ENCODE results near the gene FAM168B. TPM values are rescaled to one million over a fixed set of nuclear protein-coding genes. Genes with fewer than 3 reads are reported as not detected.

Gene FAM168B
- polyA plus RNA-seq, 2 of the 4 experiments (the other 2 are of a cell fraction), result 83.2 to 86.8 TPM

DNA sequence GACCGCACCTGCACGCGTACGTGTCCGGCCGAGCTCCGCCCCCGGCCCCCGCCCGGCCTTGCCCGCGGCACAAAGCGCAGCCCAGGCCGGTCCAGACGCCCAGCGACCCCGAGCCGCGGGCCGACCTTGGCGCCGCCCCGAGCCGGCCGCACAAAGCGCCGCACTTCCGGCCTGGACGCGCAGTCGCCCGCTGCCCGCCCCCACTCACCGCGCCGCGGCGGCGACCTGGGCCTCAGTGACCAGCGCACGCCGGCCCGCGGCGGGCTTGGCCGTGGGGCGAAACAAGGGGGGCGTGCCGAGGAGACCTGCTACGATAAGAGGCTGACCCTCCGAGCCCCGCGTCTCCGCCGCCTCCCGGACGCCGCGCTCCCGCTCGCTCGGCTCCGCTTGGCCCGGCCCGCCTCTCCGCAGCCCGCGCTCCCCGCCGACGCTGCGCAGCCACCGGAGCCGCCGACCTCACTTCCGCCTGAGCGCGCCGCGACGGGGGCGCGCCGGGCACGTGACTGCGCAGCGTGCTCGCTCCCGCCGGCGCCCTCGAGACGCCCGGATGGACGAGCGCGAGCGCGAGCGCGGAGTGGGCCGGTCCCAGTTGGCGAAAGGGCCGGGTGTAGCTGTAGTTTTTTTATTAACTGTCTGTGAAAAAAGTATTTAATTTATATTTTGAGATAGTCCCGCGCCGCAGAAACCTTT lies at the start of gene FAM168B (continued):
- TF ChIP-seq, protein P1, sequence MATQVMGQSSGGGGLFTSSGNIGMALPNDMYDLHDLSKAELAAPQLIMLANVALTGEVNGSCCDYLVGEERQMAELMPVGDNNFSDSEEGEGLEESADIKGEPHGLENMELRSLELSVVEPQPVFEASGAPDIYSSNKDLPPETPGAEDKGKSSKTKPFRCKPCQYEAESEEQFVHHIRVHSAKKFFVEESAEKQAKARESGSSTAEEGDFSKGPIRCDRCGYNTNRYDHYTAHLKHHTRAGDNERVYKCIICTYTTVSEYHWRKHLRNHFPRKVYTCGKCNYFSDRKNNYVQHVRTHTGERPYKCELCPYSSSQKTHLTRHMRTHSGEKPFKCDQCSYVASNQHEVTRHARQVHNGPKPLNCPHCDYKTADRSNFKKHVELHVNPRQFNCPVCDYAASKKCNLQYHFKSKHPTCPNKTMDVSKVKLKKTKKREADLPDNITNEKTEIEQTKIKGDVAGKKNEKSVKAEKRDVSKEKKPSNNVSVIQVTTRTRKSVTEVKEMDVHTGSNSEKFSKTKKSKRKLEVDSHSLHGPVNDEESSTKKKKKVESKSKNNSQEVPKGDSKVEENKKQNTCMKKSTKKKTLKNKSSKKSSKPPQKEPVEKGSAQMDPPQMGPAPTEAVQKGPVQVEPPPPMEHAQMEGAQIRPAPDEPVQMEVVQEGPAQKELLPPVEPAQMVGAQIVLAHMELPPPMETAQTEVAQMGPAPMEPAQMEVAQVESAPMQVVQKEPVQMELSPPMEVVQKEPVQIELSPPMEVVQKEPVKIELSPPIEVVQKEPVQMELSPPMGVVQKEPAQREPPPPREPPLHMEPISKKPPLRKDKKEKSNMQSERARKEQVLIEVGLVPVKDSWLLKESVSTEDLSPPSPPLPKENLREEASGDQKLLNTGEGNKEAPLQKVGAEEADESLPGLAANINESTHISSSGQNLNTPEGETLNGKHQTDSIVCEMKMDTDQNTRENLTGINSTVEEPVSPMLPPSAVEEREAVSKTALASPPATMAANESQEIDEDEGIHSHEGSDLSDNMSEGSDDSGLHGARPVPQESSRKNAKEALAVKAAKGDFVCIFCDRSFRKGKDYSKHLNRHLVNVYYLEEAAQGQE (IDR thresholded peaks at IDR 0.05), result no peak

DNA sequence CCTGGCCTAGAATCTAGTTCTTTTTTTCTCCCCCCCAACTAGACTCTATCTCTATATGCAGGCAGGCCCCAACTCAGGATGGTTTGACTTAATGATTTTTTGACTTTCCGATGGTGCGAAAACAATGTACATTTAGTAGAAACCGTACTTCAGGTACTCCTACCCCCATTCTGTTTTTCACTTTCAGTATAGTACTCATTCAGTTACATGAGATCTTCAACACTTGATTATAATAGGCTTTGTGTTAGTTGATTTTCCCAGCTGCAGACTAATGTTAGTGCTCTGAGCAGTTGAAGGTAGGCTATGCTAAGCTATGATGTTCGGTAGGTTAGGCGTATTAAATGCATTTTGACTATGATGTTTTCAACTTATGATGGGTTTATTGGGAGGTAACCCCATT lies 49.6 kb upstream of the FAM168B start:
- WGBS (ENCODE audit: missing lambda C conversion rate), result 93% methylated on average over 5 of the region's 5 CpGs
- ATAC-seq (no peak), FAIRE-seq (no peak), DNase-seq (ENCODE audit: low read depth in 1 of 2, low spot score in 1 of 2) (no peak)
- Histone ChIP-seq H3K27ac (no peak overlapping the region), H3K4me1 (no peaks in the 10 kb centered on the region), H3K9me3 (no peaks in the 10 kb centered on the region), H3K4me3 (no peak overlapping the region), H3K4me2 (no peak overlapping the region)
- CTCF ChIA-PET, result interaction anchor here (1.0 kb wide), 1 partner anchor 9 kb away, joined by 3 read pairs; no protein-coding TSS in a partner anchor
- POLR2A ChIA-PET, result no interaction called here
- TF ChIP-seq NFE2L2 (conservative IDR thresholded peaks at IDR 0.05; ENCODE audit: low read length) (no peak), MYC (IDR thresholded peaks at IDR 0.05; ENCODE audit: borderline replicate concordance, low read length) (no peak), EHF (CRISPR knock-in tag; IDR thresholded peaks at IDR 0.05) (no peak), CBX8 (IDR thresholded peaks at IDR 0.05) (no peak), HDAC2 (IDR thresholded peaks at IDR 0.05) (no peak), BHLHE40 (IDR thresholded peaks at IDR 0.05; ENCODE audit: low read depth, low read length) (no peak), SREBF2 (IDR thresholded peaks at IDR 0.05) (no peak), POLR2AphosphoS2 (conservative IDR thresholded peaks at IDR 0.05; ENCODE audit: low read length) (no peak), CBX2 (IDR thresholded peaks at IDR 0.05; ENCODE audit: borderline replicate concordance, low read depth) (no peak), HOXA7 (CRISPR knock-in tag; IDR thresholded peaks at IDR 0.05) (no peak), ESRRA (IDR thresholded peaks at IDR 0.05; ENCODE audit: borderline replicate concordance, low read length) (no peak), MAFK (IDR thresholded peaks at IDR 0.05; ENCODE audit: partially characterized antibody) (no peak), PHF8 (IDR thresholded peaks at IDR 0.05; ENCODE audit: borderline replicate concordance, low read depth) (no peak), RNF2 (IDR thresholded peaks at IDR 0.05; ENCODE audit: borderline replicate concordance, low read depth) (no peak), HEYL (CRISPR knock-in tag; IDR thresholded peaks at IDR 0.05) (no peak)

DNA sequence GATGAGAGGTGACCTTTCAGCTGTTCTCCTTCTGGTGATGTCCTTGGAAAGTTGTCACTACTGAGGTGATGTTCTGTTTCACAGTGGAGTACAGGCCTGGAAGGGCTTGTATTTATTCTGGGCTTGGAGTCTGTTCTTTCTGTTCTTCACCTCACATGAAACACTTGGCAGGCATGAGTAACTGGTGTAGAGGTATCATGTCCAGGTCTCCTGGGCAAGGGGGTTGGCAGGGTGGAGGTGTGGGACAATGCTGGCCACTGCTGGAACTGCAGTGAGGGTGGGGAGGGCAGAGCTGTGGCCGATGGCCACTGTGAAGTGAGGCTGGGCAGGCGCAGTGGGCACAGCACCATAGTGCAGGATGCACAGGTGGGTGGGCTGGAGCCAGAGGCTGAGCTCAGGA lies 47.3 kb upstream of the FAM168B start:
- H3K4me2 ChIP-seq, result no peak overlapping the region
- H3K27ac ChIP-seq, result no peak overlapping the region
- no peaks in the 10 kb centered on the region for H3K4me1 ChIP-seq
- H3K9me3 ChIP-seq, result no peaks in the 10 kb centered on the region
- FAIRE-seq (no peak), DNase-seq (ENCODE audit: low read depth in 1 of 2, low spot score in 1 of 2) (no peak), ATAC-seq (peak; percentile 50 to 68; a peak in 5 of 6 replicates)
- CTCF ChIA-PET, result interaction anchor here (2.3 kb wide), 1 partner anchor 13 kb away, joined by 6 read pairs; no protein-coding TSS in a partner anchor
- POLR2A ChIA-PET, result no interaction called here
- 92% methylated on average over 2 of the region's 2 CpGs for WGBS (ENCODE audit: missing lambda C conversion rate)
- H3K4me3 ChIP-seq, result no peak overlapping the region
- TF ChIP-seq, protein P2, sequence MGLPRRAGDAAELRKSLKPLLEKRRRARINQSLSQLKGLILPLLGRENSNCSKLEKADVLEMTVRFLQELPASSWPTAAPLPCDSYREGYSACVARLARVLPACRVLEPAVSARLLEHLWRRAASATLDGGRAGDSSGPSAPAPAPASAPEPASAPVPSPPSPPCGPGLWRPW (IDR thresholded peaks at IDR 0.05), result no peak
- TF ChIP-seq FOSL2 (IDR thresholded peaks at IDR 0.05) (no peak), FOSL2 (CRISPR knock-in tag; IDR thresholded peaks at IDR 0.05) (no peak), POLR2A (IDR thresholded peaks at IDR 0.05; ENCODE audit: low read length) (no peak), JUN (IDR thresholded peaks at IDR 0.05) (no peak), KDM5A (IDR thresholded peaks at IDR 0.05) (no peak), CEBPB (IDR thresholded peaks at IDR 0.05) (no peak), JUNB (IDR thresholded peaks at IDR 0.05) (no peak), HOXB13 (CRISPR knock-in tag; IDR thresholded peaks at IDR 0.05; ENCODE audit: low read depth) (no peak), RAD21 (conservative IDR thresholded peaks at IDR 0.05 in 1 of 2, IDR thresholded peaks at IDR 0.05 in 1 of 2) (no peak), EP300 (IDR thresholded peaks at IDR 0.05) (no peak)
- TF ChIP-seq, protein P3, sequence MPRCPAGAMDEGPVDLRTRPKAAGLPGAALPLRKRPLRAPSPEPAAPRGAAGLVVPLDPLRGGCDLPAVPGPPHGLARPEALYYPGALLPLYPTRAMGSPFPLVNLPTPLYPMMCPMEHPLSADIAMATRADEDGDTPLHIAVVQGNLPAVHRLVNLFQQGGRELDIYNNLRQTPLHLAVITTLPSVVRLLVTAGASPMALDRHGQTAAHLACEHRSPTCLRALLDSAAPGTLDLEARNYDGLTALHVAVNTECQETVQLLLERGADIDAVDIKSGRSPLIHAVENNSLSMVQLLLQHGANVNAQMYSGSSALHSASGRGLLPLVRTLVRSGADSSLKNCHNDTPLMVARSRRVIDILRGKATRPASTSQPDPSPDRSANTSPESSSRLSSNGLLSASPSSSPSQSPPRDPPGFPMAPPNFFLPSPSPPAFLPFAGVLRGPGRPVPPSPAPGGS (IDR thresholded peaks at IDR 0.05), result no peak
- TF ChIP-seq, protein P4, sequence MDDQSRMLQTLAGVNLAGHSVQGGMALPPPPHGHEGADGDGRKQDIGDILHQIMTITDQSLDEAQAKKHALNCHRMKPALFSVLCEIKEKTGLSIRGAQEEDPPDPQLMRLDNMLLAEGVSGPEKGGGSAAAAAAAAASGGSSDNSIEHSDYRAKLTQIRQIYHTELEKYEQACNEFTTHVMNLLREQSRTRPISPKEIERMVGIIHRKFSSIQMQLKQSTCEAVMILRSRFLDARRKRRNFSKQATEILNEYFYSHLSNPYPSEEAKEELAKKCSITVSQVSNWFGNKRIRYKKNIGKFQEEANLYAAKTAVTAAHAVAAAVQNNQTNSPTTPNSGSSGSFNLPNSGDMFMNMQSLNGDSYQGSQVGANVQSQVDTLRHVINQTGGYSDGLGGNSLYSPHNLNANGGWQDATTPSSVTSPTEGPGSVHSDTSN (IDR thresholded peaks at IDR 0.05), result no peak
- TF ChIP-seq, protein P5, sequence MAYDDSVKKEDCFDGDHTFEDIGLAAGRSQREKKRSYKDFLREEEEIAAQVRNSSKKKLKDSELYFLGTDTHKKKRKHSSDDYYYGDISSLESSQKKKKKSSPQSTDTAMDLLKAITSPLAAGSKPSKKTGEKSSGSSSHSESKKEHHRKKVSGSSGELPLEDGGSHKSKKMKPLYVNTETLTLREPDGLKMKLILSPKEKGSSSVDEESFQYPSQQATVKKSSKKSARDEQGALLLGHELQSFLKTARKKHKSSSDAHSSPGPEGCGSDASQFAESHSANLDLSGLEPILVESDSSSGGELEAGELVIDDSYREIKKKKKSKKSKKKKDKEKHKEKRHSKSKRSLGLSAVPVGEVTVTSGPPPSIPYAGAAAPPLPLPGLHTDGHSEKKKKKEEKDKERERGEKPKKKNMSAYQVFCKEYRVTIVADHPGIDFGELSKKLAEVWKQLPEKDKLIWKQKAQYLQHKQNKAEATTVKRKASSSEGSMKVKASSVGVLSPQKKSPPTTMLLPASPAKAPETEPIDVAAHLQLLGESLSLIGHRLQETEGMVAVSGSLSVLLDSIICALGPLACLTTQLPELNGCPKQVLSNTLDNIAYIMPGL (CRISPR knock-in tag; IDR thresholded peaks at IDR 0.05; ENCODE audit: borderline replicate concordance), result no peak
- TF ChIP-seq, protein P6, sequence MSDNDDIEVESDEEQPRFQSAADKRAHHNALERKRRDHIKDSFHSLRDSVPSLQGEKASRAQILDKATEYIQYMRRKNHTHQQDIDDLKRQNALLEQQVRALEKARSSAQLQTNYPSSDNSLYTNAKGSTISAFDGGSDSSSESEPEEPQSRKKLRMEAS (IDR thresholded peaks at IDR 0.05), result no peak

Measured in A549 (cell line).